ENCODE data around the gene RBM19. TPM values are rescaled to one million over a fixed set of nuclear protein-coding genes. Genes with fewer than 3 reads are reported as not detected.

Gene RBM19
- total and polyA plus RNA-seq, 10 donors, result 13.6 to 46.7 (median 34.5) TPM

DNA sequence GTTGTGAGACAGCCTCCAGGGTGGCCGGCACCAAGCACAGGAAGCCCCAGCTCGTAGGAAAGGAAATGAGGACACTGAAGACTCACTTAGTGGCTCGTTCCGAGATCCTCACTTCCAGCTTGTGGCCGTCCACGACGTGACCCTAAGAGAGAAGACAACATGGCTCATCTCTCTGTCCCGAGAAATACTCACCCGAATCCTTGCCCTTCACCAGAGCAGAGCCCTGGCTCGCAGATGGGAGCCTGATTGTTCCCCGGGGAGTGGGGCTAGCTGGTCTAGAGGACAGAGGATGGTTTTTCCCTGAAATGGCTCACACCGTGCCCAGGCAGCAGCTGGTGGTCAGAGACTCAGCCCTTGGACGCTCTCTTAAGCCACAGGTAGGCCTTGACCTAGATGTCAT is 47.8 kb downstream of the RBM19 start:
- H3K27me3 ChIP-seq (replicated peaks in 1 of 7), result no peaks in the 10 kb centered on the region
- 78 to 81% (median 78%) methylated on average over 13 of the region's 13 CpGs for WGBS, 5 donors
- no peaks in the 10 kb centered on the region for H3K9me3 ChIP-seq
- DNase-seq, result peak; percentile 54
- H3K4me1 ChIP-seq, result no peaks in the 10 kb centered on the region
- H3K4me3 ChIP-seq, result no peak overlapping the region
- no peak overlapping the region for H3K27ac ChIP-seq
- peaks cover 0 to 100% (median 74%) of the 10 kb centered on the region in 6 donors for H3K36me3 ChIP-seq
- intact Hi-C loops (cut with DNase I; ENCODE audit: low total_unique reads), result no loop called here
- TF ChIP-seq POLR2A (IDR thresholded peaks at IDR 0.05), result no peak
- TF ChIP-seq POLR2AphosphoS5 (IDR thresholded peaks at IDR 0.05), result no peak
- TF ChIP-seq, protein P1, sequence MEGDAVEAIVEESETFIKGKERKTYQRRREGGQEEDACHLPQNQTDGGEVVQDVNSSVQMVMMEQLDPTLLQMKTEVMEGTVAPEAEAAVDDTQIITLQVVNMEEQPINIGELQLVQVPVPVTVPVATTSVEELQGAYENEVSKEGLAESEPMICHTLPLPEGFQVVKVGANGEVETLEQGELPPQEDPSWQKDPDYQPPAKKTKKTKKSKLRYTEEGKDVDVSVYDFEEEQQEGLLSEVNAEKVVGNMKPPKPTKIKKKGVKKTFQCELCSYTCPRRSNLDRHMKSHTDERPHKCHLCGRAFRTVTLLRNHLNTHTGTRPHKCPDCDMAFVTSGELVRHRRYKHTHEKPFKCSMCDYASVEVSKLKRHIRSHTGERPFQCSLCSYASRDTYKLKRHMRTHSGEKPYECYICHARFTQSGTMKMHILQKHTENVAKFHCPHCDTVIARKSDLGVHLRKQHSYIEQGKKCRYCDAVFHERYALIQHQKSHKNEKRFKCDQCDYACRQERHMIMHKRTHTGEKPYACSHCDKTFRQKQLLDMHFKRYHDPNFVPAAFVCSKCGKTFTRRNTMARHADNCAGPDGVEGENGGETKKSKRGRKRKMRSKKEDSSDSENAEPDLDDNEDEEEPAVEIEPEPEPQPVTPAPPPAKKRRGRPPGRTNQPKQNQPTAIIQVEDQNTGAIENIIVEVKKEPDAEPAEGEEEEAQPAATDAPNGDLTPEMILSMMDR (IDR thresholded peaks at IDR 0.05 in 8 of 11, conservative IDR thresholded peaks at IDR 0.05 in 3 of 11), result no peak

DNA sequence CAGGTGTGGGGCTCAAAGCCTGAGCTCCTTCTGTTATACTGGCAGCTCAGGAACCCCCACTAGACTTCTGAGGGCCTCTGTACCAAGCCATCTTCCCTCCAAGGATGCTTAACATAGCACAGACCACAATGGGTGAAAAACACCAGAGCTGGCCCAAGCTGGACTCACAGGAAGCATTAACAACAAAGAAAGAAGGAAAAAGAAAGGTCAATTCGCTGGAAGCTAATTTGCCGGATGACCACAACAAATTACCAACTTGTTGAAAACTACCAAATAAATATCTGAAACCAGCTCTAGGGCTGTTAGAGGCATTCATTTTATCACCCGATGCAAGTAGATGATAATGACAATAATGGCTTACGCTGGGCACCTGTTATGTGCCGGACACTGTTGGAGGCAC is 48.7 kb downstream of the RBM19 start:
- no peaks in the 10 kb centered on the region for H3K9me3 ChIP-seq
- no peak overlapping the region for H3K27ac ChIP-seq
- intact Hi-C loops (cut with DNase I; ENCODE audit: low total_unique reads), result no loop called here
- no peaks in the 10 kb centered on the region for H3K4me1 ChIP-seq
- peak; percentile 7 for DNase-seq
- no peak overlapping the region for H3K4me3 ChIP-seq
- peaks cover 0 to 100% (median 69%) of the 10 kb centered on the region in 6 donors for H3K36me3 ChIP-seq
- TF ChIP-seq POLR2AphosphoS5 (IDR thresholded peaks at IDR 0.05) (no peak), POLR2A (IDR thresholded peaks at IDR 0.05) (no peak)
- TF ChIP-seq, protein P1 (IDR thresholded peaks at IDR 0.05 in 8 of 11, conservative IDR thresholded peaks at IDR 0.05 in 3 of 11), result no peak
- WGBS, 5 donors, result 91 to 99% (median 98%) methylated on average over 5 of the region's 5 CpGs
- H3K27me3 ChIP-seq (replicated peaks in 1 of 7), result no peaks in the 10 kb centered on the region

DNA sequence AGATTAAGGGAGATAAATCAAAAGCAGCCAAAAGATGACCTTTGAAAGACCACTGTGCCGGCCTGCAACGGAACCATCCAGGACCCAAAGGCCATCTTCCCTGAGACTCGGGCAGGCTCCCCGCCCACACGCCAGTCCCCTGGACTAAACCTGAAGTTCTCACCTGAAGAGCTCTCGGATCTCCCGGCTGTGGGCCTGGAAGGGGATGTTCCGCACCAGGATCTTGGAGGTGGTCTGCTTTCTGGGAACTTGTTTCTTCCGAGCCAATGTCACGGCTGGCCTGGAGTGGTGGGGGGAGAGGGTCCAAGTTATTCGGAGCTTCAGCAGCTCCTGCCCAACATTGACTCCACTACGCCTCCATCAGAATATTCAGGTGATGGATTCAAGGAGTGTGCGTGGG is 51.3 kb downstream of the RBM19 start:
- H3K36me3 ChIP-seq, result peaks cover 0 to 100% (median 74%) of the 10 kb centered on the region in 6 donors
- intact Hi-C loops (cut with DNase I; ENCODE audit: low total_unique reads), result no loop called here
- no peaks in the 10 kb centered on the region for H3K4me1 ChIP-seq
- 95 to 100% (median 96%) methylated on average over 13 of the region's 13 CpGs for WGBS, 5 donors
- DNase-seq, result peak; percentile 53
- H3K9me3 ChIP-seq, result no peaks in the 10 kb centered on the region
- no peak overlapping the region for H3K4me3 ChIP-seq
- H3K27me3 ChIP-seq (replicated peaks in 1 of 7), result no peaks in the 10 kb centered on the region
- TF ChIP-seq, protein P1 (IDR thresholded peaks at IDR 0.05 in 8 of 11, conservative IDR thresholded peaks at IDR 0.05 in 3 of 11), result no peak
- no peak for TF ChIP-seq POLR2AphosphoS5 (IDR thresholded peaks at IDR 0.05)
- TF ChIP-seq POLR2A (IDR thresholded peaks at IDR 0.05), result no peak
- no peak overlapping the region for H3K27ac ChIP-seq

DNA sequence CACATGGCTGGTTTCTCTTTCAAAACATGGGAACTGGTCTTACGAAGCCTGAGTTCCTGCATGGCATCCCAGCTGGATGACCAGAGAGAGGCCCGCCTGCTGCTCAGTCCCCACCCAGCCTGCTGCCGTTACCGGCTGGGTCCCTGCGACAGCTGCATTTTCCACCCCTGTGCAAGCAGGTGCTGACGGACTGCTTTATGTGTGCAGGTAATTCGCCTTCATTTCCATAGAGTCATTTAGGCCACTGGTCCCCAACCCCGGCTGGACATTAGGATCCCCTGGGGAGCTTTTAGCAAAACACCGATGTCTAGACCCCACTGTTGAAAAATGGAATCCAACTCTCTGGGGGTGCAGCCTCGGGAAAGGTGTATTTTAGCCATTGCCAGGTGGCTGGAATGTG is 51.9 kb downstream of the RBM19 start:
- H3K27me3 ChIP-seq (replicated peaks in 1 of 7), result no peaks in the 10 kb centered on the region
- WGBS, 5 donors, result 93 to 96% (median 93%) methylated on average over 9 to 10 of the region's 10 CpGs
- intact Hi-C loops (cut with DNase I; ENCODE audit: low total_unique reads), result no loop called here
- H3K9me3 ChIP-seq, result no peaks in the 10 kb centered on the region
- DNase-seq, result peak; percentile 57
- H3K4me3 ChIP-seq, result no peak overlapping the region
- H3K36me3 ChIP-seq, result peaks cover 0 to 100% (median 77%) of the 10 kb centered on the region in 6 donors
- H3K27ac ChIP-seq, result no peak overlapping the region
- no peaks in the 10 kb centered on the region for H3K4me1 ChIP-seq
- TF ChIP-seq POLR2A (IDR thresholded peaks at IDR 0.05), result no peak
